ENCODE data around the gene SEMA5A. TPM values are rescaled to one million over a fixed set of nuclear protein-coding genes. Genes with fewer than 3 reads are reported as not detected.

SEMA5A gene
- total RNA-seq, 4 donors from 2014 or later = 13.4 to 22.3 (median 18.5) TPM

DNA sequence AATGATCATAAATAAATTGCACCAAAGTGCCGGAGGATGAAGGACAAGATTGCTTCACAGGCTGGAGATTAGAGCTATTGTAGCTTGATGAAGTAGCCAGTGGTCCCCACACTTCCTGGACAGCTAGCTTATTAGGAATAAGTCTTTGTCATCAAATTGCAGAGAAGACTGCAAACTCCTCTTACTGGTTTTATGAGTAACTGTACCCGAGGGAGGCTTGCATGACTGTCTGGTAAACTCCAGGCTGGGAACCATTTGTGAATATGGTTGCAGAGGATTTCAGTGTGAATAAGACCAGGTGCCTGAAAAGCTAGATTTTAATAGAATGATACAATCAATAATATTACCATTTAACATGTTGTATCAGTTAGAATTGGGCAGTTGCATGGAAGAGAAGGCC is 36.5 kb upstream of the SEMA5A start:
- TF ChIP-seq, protein P1, sequence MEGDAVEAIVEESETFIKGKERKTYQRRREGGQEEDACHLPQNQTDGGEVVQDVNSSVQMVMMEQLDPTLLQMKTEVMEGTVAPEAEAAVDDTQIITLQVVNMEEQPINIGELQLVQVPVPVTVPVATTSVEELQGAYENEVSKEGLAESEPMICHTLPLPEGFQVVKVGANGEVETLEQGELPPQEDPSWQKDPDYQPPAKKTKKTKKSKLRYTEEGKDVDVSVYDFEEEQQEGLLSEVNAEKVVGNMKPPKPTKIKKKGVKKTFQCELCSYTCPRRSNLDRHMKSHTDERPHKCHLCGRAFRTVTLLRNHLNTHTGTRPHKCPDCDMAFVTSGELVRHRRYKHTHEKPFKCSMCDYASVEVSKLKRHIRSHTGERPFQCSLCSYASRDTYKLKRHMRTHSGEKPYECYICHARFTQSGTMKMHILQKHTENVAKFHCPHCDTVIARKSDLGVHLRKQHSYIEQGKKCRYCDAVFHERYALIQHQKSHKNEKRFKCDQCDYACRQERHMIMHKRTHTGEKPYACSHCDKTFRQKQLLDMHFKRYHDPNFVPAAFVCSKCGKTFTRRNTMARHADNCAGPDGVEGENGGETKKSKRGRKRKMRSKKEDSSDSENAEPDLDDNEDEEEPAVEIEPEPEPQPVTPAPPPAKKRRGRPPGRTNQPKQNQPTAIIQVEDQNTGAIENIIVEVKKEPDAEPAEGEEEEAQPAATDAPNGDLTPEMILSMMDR (IDR thresholded peaks at IDR 0.05) = no peak
- TF ChIP-seq POLR2A (IDR thresholded peaks at IDR 0.05) = no peak
- DNase-seq (ENCODE audit: low spot score in 2 of 2) = no peak
- 66 to 87% methylated on average over 2 of the region's 2 CpGs for WGBS, 2 donors
- intact Hi-C loops (cut with DNase I; ENCODE audit: low total_unique reads) = no loop called here
- no peak overlapping the region for H3K4me3 ChIP-seq (ENCODE audit: low read depth, poor library complexity, severe bottlenecking)

DNA sequence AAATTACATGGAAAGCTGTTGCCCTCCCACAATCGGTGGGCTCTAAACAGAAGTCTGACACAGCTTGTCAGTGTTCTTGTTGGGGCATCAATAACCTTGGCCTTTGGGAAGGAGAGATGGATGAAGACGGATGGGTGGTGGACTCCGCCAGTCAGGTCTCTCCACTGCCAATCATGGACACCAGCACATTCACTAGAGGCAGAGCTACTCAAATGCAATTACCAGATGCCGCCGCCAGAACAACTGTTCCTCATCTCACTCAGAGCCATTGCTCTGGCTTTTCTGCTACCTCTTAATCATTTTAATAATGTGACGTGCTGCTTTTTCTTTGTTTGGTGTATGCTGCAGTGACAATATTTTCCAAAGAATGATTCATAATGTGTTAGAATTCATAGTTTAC is 27.9 kb upstream of the SEMA5A start:
- no peak for TF ChIP-seq POLR2A (IDR thresholded peaks at IDR 0.05)
- TF ChIP-seq, protein P1 (IDR thresholded peaks at IDR 0.05) = no peak
- intact Hi-C loops (cut with DNase I; ENCODE audit: low total_unique reads) = no loop called here
- no peak for DNase-seq (ENCODE audit: low spot score in 2 of 2)
- 92 to 93% methylated on average over 6 of the region's 6 CpGs for WGBS, 2 donors
- no peak overlapping the region for H3K4me3 ChIP-seq (ENCODE audit: low read depth, poor library complexity, severe bottlenecking)

DNA sequence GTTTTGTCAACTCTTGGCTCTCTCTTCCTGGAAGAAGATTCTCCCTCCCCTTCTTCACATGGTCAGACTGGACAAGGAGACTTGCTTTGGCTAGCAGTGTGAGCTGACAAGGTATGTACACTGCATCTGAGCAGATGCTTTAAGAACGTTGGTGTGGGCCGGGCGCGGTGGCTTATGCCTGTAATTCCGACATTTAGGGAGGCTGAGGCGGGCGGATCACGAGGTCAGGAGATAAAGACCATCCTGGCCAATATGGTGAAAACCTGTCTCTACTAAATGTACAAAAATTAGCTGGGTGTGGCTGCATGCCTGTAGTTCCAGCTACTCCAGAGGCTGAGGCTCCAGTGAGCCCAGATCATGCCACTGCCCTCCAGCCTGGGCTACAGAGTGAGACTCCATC is 26.4 kb upstream of the SEMA5A start:
- no peak overlapping the region for H3K4me3 ChIP-seq (ENCODE audit: low read depth, poor library complexity, severe bottlenecking)
- WGBS, 2 donors = 88 to 95% methylated on average over 8 of the region's 8 CpGs
- intact Hi-C loops (cut with DNase I; ENCODE audit: low total_unique reads) = no loop called here
- DNase-seq (ENCODE audit: low spot score in 2 of 2) = no peak
- TF ChIP-seq, protein P1 (IDR thresholded peaks at IDR 0.05) = no peak
- TF ChIP-seq POLR2A (IDR thresholded peaks at IDR 0.05) = no peak

DNA sequence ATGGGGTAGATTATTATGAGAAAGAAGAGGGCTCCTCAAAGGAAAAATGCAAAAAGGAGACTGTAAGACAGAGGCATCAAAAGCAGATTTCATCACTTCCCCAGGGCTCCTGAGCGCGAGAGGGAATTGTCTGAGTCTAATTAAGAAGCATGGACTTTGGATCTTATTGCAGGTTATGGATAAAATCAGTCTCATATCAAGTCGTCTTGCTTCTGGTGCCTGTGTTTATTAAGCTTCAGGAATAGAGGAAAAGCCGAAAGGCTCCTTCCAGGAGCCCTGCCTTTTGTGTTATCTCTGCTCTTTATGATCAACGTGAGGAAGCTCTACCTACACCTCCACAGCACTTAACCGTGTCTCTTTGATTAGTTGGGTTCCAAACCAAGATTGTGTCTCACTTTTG is 25.0 kb upstream of the SEMA5A start:
- 81% methylated on average over 6 of the region's 6 CpGs for WGBS, 2 donors
- intact Hi-C loops (cut with DNase I; ENCODE audit: low total_unique reads) = no loop called here
- no peak overlapping the region for H3K4me3 ChIP-seq (ENCODE audit: low read depth, poor library complexity, severe bottlenecking)
- TF ChIP-seq, protein P1 (IDR thresholded peaks at IDR 0.05) = no peak
- TF ChIP-seq POLR2A (IDR thresholded peaks at IDR 0.05) = no peak
- no peak for DNase-seq (ENCODE audit: low spot score in 2 of 2)

GRCh38 chr5:9567039-9567438 is 21.2 kb upstream of the SEMA5A start:
- no peak for DNase-seq (ENCODE audit: low spot score in 2 of 2)
- no peak for TF ChIP-seq POLR2A (IDR thresholded peaks at IDR 0.05)
- TF ChIP-seq, protein P1 (IDR thresholded peaks at IDR 0.05) = no peak
- intact Hi-C loops (cut with DNase I; ENCODE audit: low total_unique reads) = no loop called here
- no peak overlapping the region for H3K4me3 ChIP-seq (ENCODE audit: low read depth, poor library complexity, severe bottlenecking)

- WGBS, 2 donors = 84 to 91% methylated on average over 4 of the region's 4 CpGs
These were observed 18.9 kb upstream of the SEMA5A start for GRCh38 chr5:9564752-9565151.

More at GRCh38 chr5:9564752-9565151, 18.9 kb upstream of the SEMA5A start:
- DNase-seq (ENCODE audit: low spot score in 2 of 2) = no peak
- H3K4me3 ChIP-seq (ENCODE audit: low read depth, poor library complexity, severe bottlenecking) = no peak overlapping the region
- intact Hi-C loops (cut with DNase I; ENCODE audit: low total_unique reads) = no loop called here
- TF ChIP-seq, protein P1 (IDR thresholded peaks at IDR 0.05) = no peak
- TF ChIP-seq POLR2A (IDR thresholded peaks at IDR 0.05) = no peak

All from lower leg skin (tissue), 4 donors.